Effector CD8-positive, alpha-beta T cell (primary cell): ENCODE data around the gene ACTA2.
"Not testable (repeated sequence)": the region's sequence is repeated elsewhere in the genome, so short reads cannot be mapped to it uniquely, and the experiment has no call there.

ENCODE experiments used
- DNase-seq: peaks from one replicate; lab custom pipeline; 2025; lab: John Stamatoyannopoulos, UW

Gene ACTA2

DNA sequence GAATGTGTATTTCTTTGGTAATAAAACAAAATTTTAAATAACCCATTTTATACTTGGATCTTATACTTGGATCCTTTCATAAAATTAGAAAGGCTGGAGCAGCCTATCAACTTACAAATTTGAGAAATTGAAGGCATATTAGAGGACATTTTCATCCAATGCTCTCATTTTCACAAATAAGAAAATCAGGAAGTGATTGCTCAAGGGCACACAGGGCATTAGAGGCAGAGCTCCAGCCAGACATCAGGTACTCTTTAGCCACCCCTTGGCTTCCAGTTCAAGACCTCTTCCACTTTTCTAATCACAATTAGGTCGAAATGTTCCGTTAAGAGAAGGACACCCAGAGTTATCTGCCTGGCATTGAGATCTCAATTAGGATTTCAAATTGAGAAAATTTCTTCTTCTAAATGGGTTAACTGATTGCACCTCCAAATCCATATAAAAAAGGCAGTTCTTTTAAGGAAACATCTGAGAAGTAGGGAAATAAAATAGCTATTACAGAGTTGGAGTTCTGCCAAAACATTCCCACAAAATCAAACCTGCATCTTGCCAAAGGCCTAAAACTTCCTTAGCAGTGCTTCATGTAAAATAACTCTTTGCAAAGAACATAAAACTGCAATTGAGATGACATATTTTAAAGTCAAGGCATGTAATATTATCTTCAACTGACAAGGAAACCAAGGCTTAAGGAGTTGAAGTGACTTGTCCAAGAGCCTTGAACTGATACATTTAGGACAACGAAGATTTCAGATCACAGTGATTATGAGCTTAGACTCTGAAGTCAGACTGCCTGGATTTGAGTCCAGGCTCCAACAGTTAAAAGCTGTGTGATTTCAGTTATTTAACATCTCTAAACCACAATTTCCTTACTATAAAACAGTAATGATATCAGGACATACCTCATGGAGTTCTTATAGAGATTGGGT is 2.4 kb downstream of the ACTA2 start:
- DNase-seq: no peak

DNA sequence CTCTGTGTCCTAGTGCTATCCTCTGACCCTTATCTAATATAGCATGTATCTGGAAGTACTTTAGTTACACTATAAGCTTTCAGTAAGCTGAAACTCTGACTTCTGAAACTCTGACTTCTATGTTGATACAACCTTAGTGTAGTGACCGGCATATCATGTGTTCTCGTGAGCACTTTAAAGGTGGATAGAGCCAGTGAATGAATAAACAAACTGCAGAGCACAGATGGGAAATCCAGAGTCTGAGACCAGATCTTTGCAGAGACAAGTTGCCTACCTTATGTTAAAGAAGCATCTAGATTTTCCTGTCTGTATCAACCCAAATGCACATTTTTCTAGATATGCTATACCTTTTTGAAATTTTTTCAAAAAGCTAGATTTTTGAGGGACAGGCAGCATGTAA is 3.5 kb downstream of the ACTA2 start:
- no peak for DNase-seq

DNA sequence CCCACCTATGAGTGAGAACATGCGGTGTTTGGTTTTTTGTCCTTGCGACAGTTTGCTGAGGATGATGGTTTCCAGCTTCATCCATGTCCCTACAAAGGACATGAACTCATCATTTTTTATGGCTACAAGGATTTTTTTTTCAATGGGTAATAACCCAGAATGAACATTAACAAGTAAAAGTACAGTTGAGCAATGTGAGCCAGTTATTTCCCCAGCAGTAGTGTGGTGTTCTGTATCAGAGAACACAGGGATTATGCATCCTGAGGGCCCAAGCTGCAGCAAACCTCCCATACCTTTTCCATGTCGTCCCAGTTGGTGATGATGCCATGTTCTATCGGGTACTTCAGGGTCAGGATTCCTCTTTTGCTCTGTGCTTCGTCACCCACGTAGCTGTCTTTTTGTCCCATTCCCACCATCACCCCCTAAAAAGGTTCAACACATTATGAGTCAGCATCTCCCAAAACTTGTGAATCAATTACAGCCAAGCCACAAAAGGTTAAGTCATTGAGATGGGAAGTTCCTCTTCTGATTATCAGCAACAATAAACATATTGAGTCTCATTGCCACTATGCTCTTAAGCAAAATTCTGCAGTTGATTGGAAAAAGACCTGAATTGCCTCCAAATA is 5.5 kb downstream of the ACTA2 start:
- no peak for DNase-seq

DNA sequence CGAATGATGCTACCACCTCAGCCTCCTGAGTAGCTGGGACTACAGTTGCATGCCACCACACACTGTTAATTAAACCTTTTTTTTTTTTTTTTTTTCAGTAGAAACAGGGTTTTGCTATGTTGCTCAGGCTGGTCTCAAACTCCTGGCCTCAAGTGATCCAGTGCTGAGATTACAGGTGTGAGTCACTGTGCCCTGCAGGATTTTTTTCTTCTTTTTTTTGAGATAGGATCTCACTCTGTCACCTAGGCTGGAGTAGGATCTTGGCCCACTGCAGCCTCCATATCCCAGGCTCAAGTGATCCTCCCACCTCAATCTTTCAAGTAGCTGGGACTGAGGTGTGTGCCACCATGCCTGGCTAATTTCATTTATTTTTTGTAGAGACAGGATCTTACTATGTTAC is 6.4 kb downstream of the ACTA2 start:
- DNase-seq: no peak

DNA sequence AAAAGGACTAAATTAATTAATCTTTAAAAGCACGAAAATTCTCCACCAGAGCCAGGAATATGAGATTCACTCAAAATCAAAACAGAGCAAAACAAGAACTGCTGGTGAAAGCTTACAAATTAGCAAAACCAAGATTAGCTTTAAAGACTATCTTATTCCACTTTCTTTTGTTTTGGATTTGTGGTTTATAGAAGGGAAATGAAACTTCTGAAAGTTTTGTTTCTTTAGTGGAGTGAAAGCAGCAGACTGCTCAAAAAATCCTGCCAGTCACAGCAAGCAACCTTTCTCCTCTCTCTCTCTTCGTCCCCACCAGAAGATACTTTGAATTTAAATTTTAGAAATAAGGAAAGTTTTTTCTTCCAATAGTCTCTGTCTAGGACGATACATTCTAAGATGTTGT is 7.8 kb downstream of the ACTA2 start:
- no peak for DNase-seq

DNA sequence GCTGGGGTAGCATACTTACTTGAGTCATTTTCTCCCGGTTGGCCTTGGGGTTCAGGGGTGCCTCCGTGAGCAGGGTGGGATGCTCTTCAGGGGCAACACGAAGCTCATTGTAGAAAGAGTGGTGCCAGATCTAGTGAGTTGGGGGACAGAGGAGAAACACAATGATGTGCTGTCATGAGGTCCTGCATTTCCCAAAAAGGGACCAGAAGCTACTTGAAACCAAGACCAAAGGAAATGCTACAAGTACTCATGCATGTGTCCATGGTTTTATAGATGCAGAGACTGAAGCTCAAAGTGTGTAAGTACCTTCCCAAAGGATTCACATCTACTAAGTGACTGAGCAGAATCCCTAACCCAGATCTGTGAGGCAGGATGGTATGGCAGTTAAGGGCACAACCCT is 8.8 kb downstream of the ACTA2 start:
- no peak for DNase-seq

DNA sequence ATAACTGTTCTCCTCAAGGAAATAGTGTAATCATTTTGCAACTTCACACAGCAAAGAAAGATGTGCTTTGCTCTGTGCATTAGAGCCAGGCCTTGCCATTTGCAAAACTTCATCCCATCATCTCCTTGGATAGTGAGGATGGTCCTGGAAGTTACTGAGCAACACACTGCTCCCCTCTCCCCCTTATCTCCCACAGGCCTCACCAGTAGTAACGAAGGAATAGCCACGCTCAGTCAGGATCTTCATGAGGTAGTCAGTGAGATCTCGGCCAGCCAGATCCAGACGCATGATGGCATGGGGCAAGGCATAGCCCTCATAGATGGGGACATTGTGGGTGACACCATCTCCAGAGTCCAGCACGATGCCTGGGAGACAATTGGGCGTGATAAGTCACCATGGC is 11.5 kb downstream of the ACTA2 start:
- no peak for DNase-seq

DNA sequence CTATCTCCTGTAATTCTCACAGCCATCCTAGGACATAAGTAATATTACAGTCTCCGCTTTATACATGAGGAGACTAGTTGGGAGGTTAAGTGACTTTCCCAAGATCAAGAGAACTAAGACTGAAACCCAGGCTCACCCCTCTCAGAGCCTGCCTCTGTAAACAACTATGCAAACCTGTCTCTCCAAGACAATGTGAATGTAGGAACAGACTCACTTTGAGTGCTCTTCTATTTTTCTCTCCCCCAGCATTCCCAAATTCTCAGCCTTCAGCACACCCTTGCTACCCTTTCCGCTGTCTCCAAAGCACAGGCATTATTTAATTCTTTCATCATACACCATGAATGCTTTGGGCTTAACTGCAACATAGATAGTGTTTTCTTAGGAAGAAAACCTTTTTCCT is 13.6 kb downstream of the ACTA2 start:
- DNase-seq: no peak

DNA sequence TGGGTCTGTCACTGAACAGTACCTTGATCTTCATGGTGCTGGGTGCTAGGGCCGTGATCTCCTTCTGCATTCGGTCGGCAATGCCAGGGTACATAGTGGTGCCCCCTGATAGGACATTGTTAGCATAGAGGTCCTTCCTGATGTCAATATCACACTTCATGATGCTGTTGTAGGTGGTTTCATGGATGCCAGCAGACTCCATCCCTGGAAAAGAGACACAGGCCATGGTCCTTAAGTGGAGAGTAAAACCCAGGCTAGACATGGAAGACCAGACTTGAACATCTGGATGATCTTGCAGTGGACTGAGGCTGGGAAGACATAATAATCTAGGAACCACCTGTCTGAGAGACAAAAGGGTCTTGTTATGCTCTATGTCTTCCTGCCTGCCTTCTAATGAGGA is 14.5 kb downstream of the ACTA2 start:
- DNase-seq: no peak

DNA sequence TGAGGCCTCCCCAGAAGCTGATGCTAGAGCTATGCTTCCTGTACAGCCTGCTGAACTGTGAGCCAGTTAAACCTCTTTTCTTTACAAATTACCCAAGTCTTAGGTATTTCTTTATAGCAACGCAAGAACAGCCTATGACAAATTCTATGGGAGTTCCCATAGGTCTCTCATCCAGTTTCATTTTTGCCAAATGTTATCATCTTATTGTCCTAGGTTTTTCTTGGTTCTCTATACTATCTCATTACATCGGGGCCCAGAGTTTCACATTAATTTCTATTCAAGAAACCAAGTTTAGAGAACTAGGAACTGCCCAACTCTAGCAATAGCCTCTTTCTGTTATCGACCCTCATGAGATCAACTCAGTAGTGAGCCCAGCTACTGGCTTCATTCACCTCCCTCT is 15.9 kb downstream of the ACTA2 start:
- no peak for DNase-seq

DNA sequence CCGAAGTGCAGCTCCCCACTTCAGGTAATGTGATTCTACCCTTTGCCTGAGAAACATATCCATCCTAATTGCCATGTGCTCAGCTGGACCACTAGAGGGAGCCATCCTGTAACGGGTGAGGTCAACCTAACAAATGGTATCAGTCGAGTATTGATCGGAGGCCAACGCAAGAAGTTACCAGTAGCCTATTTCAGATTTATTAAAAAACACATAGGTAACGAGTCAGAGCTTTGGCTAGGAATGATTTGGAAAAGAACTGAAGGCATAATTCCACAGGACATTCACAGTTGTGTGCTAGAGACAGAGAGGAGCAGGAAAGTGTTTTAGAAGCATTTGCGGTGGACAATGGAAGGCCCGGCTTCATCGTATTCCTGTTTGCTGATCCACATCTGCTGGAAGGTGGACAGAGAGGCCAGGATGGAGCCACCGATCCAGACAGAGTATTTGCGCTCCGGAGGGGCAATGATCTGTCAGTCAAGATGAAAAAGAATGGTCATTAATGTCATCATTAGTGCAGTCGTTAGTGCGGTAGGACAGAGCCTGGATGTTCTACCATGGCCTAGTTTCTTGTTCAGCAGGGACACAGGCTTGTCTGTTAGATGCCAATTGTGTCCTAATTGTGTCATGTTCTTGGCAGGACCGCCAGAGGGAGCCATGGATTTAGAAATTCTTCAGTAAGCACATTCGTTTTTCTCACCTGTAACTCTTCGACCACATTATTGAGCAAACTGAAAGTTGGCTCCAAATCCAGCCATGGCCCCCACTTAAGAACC is 17.5 kb downstream of the ACTA2 start:
- DNase-seq: peak; percentile 22

DNA sequence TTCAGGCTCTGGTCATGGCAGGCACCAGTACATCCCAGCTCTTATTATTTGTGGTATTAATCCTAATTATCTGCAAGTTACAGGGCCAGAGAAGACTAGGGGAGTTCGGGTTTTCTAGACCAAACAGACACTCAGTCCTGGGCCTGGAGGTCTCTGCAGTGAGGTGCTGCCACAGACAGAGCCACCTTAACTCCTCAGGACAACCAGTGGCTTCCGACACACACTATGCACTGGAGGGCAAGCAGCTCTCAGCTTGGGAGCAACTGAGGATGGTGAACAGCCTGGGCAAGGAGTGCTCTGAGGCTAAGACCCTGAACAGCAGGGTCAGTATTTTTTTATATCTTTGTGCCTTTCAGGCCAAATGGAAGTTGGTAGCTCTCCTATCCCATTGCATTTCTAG is 19.0 kb downstream of the ACTA2 start:
- DNase-seq: no peak

DNA sequence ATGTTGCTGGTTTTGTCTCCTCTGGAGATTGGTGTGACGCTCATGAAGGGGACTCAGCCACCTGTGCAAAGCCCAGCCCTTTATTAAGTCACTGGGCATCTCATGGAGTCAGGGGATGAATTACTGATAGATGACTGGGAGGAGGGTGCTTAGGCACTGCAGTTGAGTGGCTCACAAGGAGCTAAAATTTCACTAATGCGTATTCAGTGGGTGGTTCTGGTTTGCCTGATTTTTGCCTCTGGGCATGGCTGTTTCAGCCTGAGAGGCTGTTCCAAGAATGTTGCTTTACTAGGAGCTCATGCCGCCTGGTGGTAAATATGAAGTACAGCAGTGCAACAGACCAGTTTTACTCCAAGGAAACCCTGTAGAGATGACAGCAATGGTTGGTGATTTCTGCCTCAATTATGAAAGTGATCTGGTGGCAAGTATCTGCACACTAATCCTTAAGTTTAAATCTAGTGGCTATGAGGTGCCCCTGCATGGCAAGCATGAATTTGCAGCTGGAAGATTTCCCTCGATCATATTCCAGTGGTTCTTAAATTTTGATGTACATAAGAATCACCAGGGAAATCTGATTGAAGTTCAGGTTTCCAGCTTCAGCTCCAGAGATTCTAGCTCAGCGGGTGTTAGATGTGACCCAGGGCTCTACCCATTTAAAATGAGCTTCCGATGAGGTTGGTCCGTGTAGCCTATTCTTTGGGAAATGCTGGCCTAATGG is 19.9 kb downstream of the ACTA2 start:
- DNase-seq: no peak

DNA sequence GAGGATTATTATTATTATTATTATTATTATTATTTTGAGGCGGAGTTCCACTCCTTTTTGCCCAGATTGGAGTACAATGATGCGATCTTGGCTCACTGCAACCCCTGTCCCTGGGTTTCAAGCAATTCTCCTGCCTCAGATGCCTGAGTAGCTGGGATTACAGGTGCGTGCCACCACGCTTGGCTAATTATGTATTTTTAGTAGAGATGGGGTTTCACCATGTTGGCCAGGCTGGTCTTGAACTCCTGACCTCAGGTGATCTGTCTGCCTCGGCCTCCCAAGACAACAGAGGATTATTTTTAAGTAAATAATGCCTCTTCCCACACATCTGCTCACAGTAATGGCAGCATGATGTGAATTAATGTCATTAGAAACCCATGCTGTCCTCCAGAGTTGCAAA is 20.5 kb downstream of the ACTA2 start:
- not testable (repeated sequence) for DNase-seq

DNA sequence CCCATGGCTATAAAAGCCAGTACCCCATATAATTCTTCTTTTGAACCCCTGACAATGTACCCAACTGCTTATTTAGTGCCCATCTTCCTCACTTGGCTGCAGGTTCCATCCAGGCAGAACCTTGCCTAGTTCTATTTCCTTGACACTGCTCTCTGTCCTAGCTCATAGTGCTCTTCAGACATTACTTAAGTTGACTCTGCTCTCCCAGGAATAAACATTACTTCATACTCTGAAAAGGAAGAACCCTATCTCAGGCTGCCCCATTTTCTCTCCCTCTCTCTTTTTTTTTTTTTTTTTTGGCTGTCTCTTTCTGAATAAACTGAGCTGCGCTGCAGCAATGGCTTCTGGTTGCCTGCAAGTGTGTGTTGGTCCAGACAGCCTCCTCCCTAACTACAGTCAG is 21.0 kb downstream of the ACTA2 start:
- no peak for DNase-seq

DNA sequence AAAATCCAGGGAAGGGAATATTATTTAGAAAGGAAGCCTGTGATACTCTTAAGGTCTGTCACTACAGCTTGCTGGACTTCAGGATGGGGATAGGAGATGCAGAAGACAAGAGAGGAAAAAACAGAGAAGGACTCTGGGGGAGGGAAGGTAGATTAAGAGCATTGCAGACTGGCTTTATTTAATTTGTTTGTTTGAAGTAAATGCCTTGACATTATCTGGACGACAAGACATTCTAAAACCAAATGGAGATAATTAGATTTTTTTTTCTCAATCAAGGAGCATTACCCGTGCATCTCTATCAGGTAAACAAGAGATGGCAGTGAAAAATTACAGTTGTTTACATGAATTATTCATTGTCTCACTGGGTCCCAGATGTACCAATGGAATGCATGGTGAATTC is 24.3 kb downstream of the ACTA2 start:
- no peak for DNase-seq

DNA sequence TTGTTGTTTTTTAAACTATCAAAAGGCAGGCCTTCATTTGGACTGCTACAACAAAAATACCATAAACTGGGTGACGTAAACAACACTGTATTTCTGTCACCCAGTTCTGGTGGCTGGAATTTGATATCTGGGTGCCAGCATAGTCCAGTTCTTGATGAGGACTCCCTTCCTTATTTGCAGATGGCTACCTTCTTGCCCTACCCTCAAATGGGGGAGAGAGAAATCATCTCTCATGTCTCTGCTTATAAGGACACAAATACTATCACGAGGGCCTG is 25.2 kb downstream of the ACTA2 start:
- no peak for DNase-seq

DNA sequence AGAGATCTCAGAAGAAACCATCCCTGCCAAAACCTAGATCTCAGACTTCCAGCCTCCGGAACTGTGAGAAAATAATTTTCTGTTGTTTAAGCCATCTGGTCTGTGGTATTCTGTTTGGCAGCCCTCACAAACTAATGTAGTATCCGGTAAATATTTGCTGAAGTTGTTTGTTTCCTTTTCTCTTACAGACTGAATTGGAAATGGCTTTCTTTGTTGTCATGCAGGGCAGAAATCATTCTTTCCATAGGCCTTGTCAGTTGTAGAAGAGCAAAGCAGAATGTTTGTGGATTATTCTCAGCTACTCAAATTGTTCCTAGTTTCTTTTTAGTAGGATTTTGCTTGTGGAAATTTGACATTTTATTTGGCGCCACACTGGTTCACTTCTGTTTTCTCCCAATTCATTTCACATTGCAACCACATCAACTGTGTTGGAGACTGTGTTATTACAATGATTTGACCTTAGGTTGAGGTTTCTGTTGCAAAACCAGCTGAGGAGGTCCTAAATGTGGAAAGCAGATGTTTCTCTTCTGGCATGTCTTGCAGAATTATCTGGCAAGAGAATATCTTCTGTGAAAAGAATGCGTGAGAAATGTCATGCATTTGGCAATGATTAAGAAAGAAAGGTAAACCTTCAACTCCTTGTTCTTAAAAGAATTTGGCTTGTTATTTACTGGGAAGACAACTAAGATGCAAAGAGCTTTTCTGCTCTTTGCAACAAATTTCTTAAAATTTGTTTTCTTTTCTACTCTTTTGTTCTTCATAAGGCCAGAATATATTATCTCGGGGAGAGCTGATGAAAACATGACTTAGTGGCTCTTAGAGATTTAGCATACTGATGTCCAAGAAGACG is 25.8 kb downstream of the ACTA2 start:
- no peak for DNase-seq

DNA sequence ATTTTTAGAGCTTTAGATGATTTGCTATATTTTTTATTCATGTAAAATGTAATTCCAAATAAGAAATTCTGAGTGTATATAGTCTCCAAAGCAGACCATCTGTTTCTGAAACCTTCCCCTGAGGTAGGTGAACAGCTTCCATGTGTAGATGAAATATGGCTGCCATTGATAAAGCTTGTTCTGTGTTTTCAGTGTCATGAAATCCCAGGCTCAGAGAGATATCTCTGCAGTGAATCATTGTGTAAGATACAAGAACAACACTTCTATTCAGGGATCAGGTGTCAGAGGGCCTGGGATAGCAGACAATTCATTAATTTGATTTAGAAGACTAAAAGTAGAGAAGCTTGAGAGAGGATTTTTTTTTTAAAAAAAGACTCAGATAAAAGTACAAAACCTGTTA is 29.1 kb downstream of the ACTA2 start:
- no peak for DNase-seq

DNA sequence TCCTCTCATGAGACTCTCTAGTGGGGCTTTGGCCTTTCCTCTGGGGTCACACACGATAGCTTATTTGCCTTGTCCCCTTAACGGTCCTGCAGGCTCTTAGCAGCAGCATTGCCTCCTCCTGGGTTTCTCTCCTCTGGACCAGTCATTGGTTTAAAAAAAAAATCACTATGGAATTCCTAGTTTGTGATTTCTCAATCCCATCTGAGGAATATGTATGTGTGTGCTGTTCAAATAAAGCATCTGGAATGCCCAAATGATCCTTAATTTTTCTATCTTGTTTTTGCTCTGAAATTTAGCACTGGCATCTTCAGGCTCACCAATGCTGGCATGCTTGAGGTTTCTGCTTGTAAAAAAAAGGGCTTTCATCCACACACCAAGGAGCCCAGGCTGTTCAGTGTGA is 30.5 kb downstream of the ACTA2 start:
- DNase-seq: no peak

DNA sequence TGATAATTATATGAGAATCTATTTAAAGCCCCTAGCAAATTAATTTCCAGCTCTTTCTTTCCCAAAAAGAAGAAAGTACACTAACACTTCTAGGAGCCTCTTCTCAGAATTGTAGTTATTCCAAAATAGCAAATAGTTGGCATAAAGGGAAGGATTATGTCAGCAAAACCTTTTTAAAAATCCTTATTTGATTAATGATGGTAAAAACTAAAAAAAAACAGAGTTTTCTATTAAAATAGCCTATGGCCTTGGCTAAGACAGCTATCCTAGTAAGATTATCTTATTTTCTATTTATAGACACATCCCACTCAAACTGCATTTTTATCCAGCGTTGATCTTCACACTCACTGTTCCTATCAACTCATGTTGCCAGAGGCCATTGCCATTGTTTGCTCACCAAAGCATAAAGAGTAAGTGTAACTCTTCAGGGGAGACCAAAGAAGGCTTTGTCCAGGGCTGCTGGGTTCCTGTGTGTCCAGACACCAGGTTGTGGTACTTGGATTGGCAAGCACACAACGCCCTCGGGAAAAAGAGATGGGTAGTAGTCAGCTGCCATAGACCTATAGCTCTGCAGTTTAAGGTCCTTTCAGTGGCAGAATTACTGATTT is 31.5 kb downstream of the ACTA2 start:
- no peak for DNase-seq
